HG03354 (cell line): ENCODE results near the gene PFKFB1.
"Not testable (repeated sequence)": the region's sequence is repeated elsewhere in the genome, so short reads cannot be mapped to it uniquely, and the experiment has no call there.

Experiments used
- ATAC-seq: cut with Tn5 transposase; IDR thresholded peaks from one replicate; pipeline ENCODE4 v1.9.1; 2021; ENCODE audit warnings: mild to moderate bottlenecking; ENCODE audit not compliant: unreplicated experiment, poor library complexity, severe bottlenecking

Gene PFKFB1

DNA sequence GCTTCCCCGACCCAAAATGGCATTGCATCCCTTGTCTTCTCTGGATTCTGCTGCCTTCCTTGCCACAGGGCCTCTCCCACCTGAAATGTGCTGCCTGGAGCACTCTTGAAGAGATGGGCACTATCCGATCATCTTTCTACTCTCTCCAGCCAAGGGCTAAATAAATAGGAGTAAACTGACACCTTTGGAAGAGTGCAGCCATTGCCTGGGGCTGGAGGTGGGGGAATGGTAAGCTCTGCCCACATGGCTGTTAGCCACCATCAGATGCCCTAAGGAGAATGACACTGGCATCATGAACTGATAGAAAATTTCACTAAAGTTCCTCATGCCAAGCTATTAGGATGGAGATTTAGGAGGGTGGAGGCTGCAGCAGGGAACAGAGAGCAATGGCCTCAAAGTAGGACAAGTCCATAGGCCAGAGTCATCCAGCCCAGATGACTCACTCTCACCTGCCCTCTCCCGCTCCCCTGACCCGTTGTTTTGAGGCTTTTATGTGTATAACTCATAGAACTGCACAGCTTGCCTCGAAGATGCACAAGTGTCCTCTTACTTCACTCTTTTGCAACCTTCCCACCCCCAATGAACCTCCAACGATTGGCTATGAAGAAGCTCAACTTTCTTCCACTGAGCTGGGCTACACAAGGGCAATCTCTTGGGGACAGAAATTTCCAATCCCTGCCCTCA, 822 bp upstream of the PFKFB1 start:
- ATAC-seq, result no peak

DNA sequence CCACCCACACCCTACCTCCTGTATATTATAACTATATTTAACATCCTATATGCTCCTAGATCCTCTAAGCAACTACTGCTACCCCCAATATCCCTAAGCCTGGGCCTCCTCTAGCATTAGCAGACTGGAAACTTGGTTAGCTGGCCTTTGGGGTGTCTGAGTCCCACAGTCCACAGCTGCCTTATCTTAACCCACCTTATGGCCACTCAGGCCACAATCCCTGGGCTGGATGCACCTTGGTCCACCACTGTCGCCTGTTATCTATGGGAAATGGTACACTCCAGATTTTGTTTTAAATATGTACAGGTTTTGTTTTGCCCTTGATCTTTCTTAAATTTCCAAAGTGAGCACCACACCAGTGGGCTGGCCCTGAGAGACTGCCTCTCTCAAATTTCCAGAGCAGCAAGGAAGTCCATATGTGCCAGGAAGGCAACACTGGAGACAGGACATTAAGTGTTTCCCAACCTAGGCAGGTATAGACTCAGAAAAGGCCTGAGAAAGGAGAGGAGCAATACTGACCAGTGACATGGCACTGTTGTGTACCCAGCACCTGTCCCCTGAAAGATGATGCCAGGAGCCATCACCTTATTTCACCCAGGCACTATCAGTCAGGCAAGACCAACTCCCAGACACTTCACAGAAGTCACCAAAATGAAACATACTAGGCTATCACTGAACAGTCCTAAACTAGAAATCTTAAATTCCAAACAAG, 921 bp downstream of the PFKFB1 start:
- no peak for ATAC-seq

DNA sequence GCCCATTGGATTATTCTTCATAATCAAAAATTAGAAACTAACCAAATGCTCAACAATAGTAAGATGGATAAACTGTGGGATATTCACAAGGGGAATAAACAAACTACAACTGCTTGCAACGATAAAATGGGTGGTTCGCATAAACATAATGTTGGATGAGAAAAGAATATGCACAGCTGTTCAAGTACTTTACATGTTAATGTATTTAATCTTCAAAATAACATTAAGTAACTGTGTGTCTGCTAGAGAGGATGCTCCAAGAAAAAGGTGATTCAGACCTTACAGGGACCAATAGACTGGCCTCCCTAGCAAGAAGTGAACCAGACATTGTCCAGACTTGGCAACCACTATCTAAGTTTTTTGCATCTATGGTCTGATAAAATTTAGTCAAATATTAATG, 2.3 kb downstream of the PFKFB1 start:
- ATAC-seq, result no peak

DNA sequence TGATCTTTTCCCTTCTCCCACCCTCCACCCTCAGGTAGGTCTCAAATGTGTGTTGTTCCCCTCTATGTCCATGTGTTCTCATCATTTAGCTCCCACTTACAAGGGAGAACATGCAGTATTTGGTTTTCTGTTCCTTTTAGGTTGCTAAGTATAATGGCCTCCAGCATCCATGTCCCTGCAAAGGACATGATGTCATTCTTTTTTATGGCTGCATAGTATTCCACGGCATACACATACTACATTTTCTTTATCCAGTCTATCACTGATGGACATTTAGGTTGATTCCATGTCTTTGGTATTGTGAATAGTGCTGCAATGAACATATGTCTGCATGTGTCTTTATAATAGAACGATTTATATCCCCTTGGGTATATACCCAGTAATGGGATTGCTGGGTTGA, 10.7 kb downstream of the PFKFB1 start:
- ATAC-seq, result not testable (repeated sequence)

DNA sequence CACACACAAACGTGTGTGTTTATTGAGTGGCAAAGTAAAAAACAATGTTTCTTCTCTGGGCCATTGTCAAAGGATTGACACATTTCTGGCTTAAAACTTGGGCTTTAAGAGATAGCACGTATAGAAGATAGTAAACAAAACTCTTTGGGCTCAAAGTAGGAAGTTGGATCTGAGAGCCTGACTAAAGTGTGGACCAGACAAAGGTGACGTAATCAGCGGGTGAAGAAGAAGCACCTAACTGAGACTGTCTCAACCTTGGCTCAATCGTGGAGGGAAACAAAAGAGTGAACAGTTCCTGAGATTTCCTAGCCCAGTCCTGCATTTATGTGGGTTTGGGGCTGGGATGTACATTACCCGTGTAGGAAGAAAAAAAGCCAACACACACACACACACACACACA, 13.7 kb downstream of the PFKFB1 start:
- no peak for ATAC-seq

DNA sequence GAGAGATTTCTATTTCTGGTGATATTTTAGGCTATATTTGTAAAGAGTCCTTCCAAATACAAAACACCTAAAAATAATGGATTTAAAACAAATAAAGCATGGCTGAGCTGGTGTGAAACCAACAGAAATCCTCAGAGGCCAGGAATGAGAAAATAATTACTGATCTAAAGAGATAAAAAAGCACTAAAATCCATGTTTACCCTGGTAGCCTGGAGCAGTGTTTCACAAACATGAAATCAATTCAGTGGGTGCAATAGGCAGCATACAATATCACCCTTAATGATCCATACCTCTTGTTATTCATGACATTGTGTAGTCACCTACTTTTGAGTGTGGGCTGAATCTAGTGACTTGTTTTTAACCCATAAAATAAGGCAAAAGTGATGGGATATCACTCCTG, 14.6 kb downstream of the PFKFB1 start:
- ATAC-seq, result no peak

DNA sequence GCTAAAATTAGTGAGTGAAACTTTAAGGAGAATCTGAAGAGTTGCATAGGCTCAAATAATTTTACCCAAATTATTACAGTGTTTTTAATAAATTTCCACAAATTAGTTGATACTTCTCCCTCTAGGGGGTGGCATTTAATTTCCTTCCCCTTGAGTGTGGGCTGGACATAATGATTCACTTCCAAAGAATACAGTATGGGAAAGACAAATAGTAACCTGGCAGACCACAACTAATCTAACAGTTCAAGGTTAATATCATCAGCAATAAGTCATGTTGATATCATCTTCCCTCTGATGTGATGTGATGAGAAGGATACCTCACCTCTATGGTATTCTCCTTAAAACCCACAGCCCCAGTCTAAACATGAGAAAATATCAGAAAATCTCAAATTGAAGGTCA, 15.5 kb downstream of the PFKFB1 start:
- ATAC-seq, result no peak

DNA sequence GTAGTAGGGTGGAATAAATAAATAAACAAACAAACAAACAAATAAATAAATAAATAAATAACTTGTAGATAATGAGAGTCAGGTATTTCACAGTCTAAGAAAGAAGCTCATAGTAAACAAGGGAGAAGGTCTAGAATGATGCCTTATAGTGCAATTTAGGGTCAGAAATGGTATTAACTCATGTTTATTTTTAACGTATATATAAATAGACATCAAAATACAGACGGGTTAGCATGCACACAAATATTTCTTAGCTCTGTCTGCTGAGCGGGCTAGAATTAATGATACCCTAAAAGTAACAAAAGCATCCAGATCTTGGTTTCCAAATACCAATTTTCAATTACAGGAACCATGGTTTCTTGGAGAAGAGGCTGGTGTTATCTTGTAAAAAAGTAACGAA, 16.6 kb downstream of the PFKFB1 start:
- ATAC-seq, result no peak

DNA sequence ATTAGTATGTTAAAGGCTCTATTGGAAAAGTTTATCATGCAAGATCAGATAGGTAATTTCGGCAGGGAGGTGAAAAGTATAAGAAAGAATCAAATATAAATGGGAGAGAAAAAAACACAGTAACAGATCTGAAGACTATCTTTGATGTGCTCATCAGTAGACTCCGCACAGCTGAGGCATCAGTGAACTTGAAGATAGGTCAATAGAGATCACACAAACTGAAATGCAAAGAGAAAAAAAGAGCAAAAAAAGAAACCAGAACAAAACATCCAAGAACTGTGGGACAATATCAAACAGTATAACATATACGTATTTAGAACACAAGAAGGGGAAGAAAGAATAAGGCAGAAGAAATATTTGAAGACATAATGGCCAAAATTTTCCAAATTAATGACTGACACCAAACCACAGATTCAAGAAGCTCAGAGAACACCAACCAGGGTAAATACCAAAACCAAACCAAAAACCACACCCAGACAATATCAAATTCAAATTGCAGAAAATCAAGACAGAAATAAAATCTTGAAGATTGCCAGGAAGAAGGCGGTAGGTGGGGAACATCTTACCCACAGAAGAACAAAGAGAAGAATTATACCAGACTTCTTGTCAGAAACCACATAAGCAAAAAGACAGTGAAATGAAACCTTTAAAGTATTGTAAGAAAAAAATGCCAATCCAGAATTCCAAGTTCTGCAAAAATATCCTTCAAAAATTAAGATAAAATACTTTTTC, 29.1 kb downstream of the PFKFB1 start:
- no peak for ATAC-seq

DNA sequence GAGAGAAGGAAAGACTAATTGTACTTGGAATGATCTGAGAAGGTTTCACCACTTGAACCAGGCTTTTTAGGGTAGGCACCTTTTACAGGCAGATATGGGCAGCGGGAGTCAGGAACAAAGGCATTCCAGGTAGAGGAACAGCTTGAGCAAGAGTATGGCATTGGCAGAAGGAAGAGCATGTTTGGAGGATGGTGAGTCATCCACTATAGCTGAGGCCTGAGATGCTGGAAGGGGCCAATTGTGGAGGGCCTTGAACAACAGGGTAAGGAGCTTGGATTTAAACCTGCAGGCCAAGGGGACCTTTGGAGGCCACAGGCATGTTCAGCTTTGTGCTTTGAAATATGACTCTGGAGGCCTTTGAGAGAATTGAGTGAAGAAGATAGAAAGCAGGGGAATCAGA, 32.2 kb downstream of the PFKFB1 start:
- no peak for ATAC-seq

DNA sequence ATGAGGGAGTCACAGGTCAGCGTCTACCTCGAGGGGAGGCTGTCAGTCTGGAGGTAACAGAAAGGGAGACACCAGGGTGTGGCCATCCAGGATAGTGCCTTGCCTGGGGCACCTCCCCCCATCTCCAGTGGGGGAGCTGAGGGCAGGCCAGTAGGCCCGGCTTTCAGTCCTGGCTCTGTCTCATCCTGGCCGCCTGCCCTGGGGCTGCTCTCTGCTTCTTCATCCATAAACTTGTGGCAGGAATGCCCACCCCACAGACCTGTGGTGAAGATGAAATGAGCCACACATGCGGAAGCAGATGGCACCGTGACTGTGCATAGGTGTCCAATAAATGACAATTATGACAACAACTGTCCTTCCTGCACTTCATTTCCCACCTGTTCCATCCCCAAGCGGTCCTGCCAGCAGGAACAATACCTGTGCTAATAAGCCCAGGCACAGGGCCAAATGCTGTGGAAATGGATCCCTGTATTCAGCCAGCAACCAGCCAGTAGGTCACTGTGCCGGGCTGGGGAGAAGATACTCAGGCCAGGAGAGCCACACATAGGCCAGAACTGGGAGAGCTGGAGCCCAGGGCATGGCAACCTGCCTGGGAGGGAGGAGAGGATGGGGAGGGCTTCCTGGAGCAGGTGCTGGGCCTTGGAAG, 43.1 kb downstream of the PFKFB1 start:
- ATAC-seq, result no peak

DNA sequence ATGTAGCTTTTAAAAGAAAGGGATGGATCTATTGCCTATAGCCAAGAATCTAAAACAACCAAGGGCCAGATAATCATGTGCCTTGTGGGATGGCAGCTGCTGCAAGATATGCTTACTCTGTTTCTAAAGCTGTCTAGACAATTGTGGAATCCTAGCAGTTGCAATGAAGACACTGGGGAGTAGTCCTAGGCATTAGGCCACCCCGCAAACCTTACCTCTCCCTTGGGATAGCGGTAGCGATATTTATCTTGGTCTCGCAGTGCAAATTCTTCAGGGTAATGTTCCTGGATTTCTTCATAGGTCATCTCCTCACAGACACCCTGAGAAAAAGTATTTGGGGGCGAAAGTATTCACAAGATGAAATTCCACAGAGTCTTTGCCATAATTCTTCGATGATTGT, 48.8 kb downstream of the PFKFB1 start:
- ATAC-seq, result no peak

DNA sequence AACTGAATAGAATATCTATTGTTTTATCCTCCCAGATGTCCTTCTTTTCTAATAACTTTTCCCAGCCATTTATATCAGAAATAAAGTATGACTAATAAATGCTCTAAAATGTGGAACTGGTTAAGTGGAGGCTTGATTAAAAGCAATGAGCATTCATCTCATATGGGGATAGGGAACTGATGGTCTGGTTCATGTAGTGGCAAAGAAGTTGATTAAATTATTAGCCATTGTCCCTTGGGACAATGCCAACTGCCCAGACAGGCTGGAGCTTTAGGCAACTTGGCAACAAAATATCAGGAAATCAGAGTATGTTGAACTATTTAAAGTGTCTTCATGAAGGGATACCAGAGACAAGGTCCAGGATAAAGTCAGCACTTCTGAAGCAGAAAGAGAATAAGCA, 49.2 kb downstream of the PFKFB1 start:
- no peak for ATAC-seq

DNA sequence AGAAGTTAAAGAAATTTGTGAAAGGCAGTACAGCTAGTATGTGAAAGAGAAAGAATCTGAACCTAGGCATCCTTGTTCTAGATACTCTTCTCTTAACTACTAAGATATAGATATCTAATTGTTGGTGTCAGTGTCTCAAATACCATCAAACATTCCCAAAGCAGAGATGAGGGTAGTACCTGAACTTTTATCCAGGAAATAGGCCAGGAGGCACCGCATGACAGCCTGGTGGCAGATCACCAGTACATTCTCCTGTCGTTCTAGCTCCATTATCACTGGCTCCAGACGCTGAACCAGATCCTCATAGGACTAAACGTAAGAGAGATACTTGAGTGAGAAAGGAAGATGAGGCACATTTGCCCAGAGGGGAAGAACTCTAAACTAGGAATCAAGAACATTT, 56.6 kb downstream of the PFKFB1 start:
- no peak for ATAC-seq

DNA sequence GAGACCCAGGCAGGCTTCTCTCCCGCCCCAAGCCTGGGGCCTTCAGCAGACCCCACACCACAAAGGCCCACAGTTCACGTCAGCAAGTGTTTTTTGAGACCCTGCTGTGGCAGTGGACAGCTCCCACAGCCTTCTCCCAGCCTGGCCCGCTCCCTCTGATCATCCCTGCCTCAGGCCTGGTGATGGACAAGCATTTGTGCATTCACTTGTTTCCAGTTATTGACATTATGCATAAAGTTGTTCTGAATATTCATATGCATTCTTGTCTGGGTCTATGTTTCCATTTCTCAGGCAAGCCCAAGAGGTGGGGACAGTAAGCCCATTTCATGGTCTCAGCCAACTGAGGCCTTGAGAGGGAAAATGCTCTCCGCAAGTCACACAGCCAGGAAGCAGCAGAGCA, 58.7 kb downstream of the PFKFB1 start:
- ATAC-seq, result no peak

DNA sequence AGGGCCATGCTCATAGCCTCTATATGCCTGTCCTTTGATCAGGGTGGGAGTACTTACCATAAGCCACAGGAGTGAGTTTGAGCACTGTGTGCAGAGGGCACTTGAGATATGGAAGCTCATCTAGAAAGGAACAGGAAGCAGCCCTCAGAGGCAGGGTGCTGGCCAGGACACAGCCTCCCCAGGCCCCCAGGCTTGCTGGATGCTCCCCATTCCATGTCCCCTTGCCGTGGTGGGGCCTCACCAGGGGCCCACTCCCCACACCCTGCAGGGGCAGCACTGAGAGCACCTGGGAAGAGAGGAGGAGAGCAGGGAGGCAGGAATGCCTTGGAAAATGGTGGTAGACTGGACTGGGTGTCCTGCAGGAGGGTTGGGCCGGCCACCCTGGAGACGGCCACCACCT, 59.1 kb downstream of the PFKFB1 start:
- no peak for ATAC-seq

DNA sequence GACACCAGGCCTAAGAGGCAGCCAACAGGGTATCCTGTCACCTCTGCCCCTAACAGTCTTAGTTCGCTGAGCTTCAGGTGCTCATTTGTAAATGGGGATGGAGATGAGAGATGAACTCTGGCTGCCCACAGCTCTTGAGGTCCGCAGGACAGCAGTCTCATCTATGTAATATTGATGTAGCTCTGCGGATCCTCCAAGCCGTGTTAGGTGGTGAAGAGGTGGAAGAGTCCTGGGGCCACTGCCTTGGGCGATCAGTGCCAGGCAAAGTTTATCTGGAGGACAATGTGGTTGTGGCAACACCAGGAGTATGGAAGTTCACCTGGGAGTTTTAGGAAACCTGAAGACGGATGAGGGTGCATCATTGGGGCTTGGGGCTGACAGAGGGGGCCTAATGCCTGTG, 59.9 kb downstream of the PFKFB1 start:
- no peak for ATAC-seq

DNA sequence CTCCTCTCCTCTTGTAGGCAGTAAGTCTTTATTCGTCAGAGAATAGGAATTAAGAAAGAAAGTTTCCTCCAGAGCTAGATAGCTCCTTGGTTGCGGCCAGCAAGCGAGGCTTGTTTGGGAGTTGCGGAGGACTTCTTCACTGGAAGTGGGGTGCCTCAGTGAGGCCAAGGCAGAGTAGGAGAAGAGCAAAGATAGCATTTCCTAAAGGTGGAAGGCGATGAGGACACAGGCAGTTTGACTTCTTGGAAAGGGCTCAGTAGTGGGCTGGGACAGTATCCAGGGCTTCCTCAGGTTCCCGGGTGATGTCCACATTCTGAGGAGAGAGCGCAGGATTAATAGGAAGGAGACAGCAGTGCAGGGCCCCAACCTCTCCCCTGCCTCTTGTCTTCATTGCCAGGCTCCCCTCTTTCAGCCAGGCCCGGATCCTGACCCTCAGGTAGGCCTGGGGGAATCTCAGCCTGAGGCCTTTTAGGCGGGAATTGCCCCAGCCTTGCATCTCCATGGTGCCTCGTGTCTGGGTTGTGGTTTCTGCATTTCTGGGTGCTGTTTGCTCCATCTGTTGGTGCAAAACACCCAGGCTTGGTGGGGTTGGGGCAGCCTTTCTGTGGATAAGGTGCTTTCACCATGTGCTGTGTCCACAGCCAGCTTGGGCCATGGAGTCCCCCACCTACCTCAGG, 60.7 kb downstream of the PFKFB1 start:
- no peak for ATAC-seq

DNA sequence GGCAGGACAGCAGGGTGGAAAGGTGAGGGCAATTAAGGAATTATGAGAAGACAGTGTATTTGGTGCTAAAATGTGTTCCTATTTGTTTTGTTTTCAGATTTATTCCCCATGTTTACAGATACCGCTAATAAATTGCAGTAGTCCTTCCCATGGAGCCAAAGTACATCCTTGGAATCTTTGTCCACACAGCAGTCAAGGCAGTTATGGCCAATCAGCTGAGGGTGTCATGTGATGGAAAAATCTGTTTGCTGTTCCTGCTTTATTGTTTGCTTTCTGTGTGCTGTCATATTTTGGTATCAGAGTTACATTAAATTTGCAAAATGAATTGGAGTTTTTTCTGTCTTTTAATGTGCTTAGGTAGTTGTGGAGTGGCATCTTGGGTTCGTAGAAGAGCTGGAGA, 62.9 kb downstream of the PFKFB1 start:
- no peak for ATAC-seq
